ENCODE measurements around the gene ENTPD2. TPM values are rescaled to one million over a fixed set of nuclear protein-coding genes. Genes with fewer than 3 reads are reported as not detected.

The ENTPD2 gene
- total and polyA plus RNA-seq, 2 donors = 2.8 to 6.4 TPM

DNA sequence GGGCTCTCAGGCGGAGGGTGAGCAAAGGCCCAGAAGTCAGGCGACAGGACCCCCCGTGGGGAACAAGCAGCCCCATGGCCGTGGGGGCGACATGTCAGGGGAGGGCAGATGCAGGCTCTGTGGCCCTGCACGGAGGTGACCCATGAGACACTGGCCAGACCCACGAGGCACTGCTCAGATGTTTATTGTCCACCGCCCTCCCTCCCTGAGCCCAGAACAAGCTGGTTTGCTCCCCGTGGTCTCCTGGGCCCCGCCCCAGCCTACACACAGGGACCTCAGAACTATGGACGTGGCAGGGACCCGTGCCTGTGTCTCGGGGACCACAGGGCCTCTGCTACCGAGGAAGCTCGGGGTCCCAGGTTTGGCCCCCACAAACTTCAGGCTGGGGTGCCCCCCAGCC lies 23.9 kb downstream of the ENTPD2 start:
- Histone ChIP-seq H3K4me1 (ENCODE audit: insufficient read depth) (no peaks in the 10 kb centered on the region), H3K4me3 (ENCODE audit: low read depth, low read length) (no peak overlapping the region), H3K36me3 (ENCODE audit: insufficient read depth) (no peaks in the 10 kb centered on the region), H3K27ac (ENCODE audit: low read depth) (no peak overlapping the region)
- DNase-seq (ENCODE audit: extremely low spot score) = no peak
- 74% methylated on average over 15 of the region's 15 CpGs for WGBS

DNA sequence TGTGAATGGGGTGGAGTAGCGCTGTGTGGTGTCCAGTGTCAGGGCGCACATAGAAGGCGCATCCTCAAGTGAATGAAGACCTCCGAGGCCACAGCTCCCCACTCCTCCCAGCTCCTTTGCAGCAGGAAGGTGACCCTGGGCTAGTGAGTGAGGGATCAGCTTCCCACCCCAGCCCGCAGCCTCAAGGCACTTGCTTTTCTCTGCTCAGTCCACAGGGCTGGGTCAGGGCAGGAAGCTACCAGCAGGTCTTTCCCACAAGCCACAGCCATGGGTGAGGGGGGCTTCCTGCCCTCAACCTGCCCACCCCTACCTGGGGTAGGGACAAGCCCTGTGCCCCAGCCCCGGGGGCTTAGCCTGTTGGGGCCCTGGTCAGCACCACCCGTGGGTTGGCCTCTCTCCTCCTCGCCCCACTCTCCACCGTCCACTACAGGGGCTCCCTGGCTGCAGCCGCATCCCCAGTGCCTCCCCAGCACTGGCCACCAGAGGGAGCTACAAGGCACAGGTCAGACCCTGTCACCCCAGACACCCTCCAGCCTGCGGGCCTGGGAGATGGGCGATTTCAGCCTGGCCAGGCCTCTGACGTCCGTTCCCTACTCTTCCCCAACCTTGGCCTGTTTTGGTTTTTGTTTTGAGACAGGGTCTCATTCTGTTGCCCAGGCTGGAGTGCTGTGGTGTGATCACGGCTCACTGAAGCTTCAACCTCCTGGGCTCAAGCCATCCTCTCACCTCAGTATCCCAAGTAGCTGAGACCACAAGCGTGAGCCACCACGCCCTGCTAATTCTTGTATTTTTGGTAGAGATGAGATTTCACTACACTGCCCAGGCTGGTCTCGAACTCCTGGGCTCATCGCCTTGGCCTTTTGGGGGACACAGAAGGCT lies 24.6 kb downstream of the ENTPD2 start:
- no peak overlapping the region for H3K27ac ChIP-seq (ENCODE audit: low read depth)
- peak overlapping the region; percentile 64 for H3K4me3 ChIP-seq (ENCODE audit: low read depth, low read length)
- WGBS = 34% methylated on average over 19 of the region's 19 CpGs
- H3K36me3 ChIP-seq (ENCODE audit: insufficient read depth) = no peaks in the 10 kb centered on the region
- DNase-seq (ENCODE audit: extremely low spot score) = no peak
- no peaks in the 10 kb centered on the region for H3K4me1 ChIP-seq (ENCODE audit: insufficient read depth)

DNA sequence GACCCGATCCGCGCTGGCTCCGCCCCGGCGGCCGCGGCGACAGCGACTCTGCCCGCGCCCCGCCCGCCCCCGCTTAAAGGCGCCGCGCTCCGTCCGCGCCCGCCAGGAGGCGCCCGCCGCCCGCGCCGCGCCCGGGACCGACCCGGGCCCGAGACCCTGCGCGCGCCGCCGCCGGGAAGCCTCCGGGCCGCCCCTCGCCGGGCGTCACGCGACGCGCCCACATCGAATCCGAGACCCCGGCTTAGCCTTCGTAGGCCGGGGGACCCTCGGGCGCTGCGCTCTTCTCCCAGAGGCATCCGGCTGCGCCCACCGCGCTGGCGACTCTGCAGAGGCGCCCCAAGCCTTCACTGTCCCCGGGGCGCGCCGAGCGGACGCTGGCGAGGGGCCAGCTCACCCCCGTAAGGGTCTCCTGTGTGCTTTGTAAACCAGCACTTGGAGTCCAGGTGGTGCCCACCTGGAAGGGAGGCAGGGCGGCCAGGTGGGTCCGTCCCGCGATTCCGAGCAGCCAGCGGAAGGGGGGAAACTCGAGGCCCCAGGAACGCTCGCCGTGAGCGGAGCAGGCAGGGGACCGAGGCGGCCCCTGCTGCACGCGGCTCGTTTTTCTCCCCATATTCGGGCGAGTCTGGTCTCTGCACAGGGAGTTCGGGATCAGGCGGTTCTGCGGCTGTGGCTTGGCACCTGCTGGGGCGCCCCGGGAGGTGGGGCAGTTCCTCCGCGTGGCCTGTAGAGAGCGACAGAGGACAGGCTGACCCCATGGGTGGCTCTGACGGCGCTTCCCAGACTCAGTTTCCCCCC lies 25.4 kb downstream of the ENTPD2 start:
- WGBS = under 1% methylated on average over 98 of the region's 98 CpGs
- DNase-seq (ENCODE audit: extremely low spot score) = no peak
- H3K27ac ChIP-seq (ENCODE audit: low read depth) = no peak overlapping the region
- no peaks in the 10 kb centered on the region for H3K4me1 ChIP-seq (ENCODE audit: insufficient read depth)
- no peaks in the 10 kb centered on the region for H3K36me3 ChIP-seq (ENCODE audit: insufficient read depth)
- peak overlapping the region; percentile 64 for H3K4me3 ChIP-seq (ENCODE audit: low read depth, low read length)

DNA sequence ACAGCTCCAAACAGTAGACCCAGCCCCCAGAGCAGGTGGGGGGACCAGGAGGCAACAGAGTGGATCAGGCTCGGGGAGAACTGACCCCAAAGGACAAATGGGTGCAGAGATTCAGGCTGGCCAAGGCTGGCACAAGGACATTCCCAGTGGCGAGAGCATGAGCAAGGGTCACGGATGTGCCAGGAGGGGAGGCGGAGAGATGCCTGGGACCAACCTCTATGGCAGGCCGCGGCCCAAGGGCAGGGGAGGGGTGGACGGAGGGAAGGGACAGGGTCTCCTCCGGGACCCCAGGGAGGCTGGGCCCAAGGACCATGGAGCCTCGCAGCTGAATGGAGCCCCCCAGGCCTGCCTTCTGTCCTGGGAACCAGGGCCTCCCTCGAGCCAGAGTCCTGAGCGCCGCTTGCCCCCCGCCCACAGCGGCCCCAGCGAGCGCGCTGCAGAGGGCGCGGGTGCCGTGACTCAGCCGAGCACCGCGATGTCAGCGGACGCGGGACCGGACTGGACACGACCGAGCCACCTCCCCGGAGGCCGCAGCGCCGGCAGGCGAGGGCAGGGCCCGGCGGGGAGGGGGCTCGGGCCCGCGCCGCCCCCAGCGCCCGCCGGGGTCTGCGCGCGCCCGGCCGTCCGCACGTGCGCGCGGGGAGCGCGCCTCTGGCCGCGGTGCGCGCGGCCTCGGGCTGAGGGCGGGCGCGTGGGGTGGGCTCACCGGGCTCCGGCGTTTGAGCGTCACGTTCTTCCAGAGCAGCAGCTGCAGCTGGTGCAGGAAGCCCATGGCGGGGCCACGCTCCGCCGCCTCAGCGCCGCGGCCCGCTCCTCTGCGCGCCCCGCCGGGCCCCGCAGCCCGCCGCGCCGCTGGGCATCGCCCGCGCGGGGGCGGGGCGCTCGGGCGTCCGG lies 26.2 kb downstream of the ENTPD2 start, which contains the start of gene ABCA2:
TSS of gene ABCA2 (minus strand) at position 869 of the 894 bp plus-strand sequence. CDS start at position 772, 97 bp downstream.
- Histone ChIP-seq H3K36me3 (ENCODE audit: insufficient read depth) (no peaks in the 10 kb centered on the region), H3K4me1 (ENCODE audit: insufficient read depth) (no peaks in the 10 kb centered on the region), H3K27ac (ENCODE audit: low read depth) (peak within 1 kb of the TSS; percentile 34), H3K4me3 (ENCODE audit: low read depth, low read length) (peak within 1 kb of the TSS; percentile 64)
- WGBS = 4% methylated on average over 95 of the region's 95 CpGs
- DNase-seq (ENCODE audit: extremely low spot score) = no peak

DNA sequence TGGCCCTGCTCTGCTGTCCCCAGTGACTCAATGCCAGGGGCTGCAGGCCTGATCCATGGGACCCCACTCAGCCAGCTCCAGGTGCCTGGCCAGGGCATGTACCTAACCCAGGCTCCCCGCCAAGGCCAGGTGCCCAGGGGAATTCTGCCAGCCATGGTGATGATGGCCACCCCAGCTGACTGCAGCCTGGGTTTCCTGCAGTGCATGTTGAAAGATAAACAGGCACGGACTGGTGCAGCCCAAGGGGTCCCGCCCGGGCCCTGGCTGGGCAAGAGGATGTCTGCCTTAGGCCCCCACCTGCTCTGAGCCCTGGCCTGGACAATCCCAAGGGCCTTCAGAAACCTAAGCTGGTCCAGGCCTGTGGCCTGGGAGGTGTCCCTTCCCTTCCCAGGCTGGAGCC lies 27.0 kb downstream of the ENTPD2 start:
- Histone ChIP-seq H3K27ac (ENCODE audit: low read depth) (no peak overlapping the region), H3K4me1 (ENCODE audit: insufficient read depth) (no peaks in the 10 kb centered on the region), H3K4me3 (ENCODE audit: low read depth, low read length) (no peak overlapping the region), H3K36me3 (ENCODE audit: insufficient read depth) (no peaks in the 10 kb centered on the region)
- no peak for DNase-seq (ENCODE audit: extremely low spot score)
- WGBS = 85% methylated on average over 4 of the region's 4 CpGs

DNA sequence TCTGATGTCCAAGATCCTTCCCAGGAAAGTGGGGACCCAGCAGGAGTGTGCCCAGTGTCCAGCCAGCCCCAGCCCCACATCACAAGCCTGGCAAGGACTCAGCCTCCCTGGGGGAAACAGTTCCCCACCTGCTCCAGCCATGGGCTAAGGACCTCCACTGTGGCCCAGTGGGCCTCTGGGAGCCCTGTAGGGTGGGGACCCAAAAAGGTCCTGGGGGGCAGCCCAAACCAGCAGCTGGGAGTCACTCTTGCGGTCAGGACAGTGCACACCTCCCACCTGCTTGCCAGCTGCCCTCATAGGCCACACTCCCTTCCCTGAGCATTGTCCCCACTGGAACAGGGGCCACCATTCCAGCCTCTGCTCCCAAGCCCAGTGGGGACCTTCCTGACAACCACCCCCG lies 27.5 kb downstream of the ENTPD2 start:
- no peak overlapping the region for H3K4me3 ChIP-seq (ENCODE audit: low read depth, low read length)

DNA sequence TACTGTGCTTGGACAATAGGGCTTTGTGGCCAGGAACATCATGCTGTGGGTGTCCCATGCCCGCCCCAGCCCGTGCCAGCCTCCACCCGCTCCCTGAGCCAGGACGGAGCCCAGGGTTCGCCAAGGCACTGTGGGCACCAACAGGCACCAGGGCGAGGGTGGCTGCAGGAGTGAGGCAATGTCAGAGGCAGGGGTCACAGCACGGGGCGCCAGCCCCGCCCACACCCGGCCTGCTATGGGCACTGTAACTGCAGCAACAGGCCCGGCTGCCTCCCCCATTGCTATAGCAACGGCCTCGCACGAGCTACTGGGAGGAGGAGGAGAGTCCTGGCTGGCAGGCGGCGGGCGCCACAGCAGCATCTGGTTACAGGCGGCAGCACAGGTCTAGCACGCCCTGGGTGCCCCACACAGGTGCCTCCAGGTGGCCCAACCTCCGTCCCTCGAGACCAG lies 28.3 kb downstream of the ENTPD2 start:
- 81% methylated on average over 21 of the region's 21 CpGs for WGBS
- H3K27ac ChIP-seq (ENCODE audit: low read depth) = no peak overlapping the region
- no peak overlapping the region for H3K4me3 ChIP-seq (ENCODE audit: low read depth, low read length)
- no peaks in the 10 kb centered on the region for H3K4me1 ChIP-seq (ENCODE audit: insufficient read depth)
- no peaks in the 10 kb centered on the region for H3K36me3 ChIP-seq (ENCODE audit: insufficient read depth)
- DNase-seq (ENCODE audit: extremely low spot score) = no peak

More for the DNA sequence above, 27.5 kb downstream of the ENTPD2 start:
- H3K4me1 ChIP-seq (ENCODE audit: insufficient read depth) = no peaks in the 10 kb centered on the region
- no peak for DNase-seq (ENCODE audit: extremely low spot score)
- 79% methylated on average over 2 of the region's 2 CpGs for WGBS
- no peaks in the 10 kb centered on the region for H3K36me3 ChIP-seq (ENCODE audit: insufficient read depth)
- H3K27ac ChIP-seq (ENCODE audit: low read depth) = no peak overlapping the region

DNA sequence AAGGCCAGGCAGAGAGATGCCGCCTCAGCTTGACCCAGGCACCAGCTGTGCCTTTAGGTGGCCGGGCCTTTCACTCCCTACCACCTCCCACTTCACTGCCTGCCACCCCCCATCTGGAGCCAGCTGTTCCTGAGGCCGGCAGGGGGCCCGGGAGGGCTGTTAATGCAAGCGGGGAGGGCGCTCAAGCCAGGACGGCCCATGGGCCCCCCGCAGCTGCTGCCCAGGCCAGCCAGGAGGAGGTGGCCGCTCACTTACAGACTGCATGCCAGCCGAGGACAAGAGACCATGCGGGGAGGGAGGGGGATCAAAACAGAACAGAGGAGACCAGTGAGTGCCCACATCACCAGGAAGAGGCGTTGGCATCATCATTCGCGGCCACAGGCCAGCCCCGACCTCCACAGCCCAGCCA lies 30.3 kb downstream of the ENTPD2 start:
- Histone ChIP-seq H3K36me3 (ENCODE audit: insufficient read depth) (no peaks in the 10 kb centered on the region), H3K4me3 (ENCODE audit: low read depth, low read length) (no peak overlapping the region), H3K4me1 (ENCODE audit: insufficient read depth) (no peaks in the 10 kb centered on the region), H3K27ac (ENCODE audit: low read depth) (no peak overlapping the region)
- DNase-seq (ENCODE audit: extremely low spot score) = no peak
- WGBS = 79% methylated on average over 15 of the region's 15 CpGs

DNA sequence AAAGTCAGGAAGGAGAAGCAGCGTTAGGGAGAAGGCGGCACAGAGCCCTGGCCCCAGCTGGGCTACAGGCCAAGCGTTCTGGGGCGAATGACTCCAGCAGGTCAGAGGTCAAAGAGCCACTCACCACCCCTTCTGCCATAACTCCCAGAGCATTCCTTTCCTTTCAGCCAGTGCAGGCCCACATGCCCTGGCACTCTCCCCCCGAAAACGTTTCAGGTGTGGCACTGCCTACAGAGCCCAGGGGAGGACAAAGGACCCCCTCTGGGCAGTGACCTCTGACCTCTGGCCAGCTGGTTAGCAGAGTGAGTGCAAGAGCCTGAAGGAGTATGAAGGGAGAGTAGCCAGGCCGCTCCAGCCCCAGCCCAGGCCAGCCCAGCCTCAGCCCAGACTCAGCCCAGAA lies 30.7 kb downstream of the ENTPD2 start:
- no peaks in the 10 kb centered on the region for H3K4me1 ChIP-seq (ENCODE audit: insufficient read depth)
- no peak overlapping the region for H3K4me3 ChIP-seq (ENCODE audit: low read depth, low read length)
- no peaks in the 10 kb centered on the region for H3K36me3 ChIP-seq (ENCODE audit: insufficient read depth)
- H3K27ac ChIP-seq (ENCODE audit: low read depth) = no peak overlapping the region
- DNase-seq (ENCODE audit: extremely low spot score) = no peak
- WGBS = 79% methylated on average over 7 of the region's 7 CpGs

DNA sequence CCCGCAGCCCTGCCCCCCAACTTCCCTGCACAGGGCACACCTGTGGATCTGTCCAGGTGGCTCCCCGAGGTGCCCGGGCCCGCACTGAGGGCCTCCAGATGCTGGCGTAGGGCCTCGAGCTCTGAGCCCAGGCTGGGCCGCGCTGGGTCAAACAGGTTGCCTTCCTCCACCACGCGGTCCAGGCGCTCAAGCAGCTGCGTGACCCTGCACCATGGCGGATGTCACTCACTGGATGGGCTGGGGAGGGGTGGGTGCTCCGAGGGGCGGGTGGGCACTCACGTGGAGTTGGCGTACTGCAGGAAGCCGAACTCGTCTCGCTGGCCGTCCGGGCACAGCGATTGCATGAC lies 31.2 kb downstream of the ENTPD2 start:
- no peak for DNase-seq (ENCODE audit: extremely low spot score)
- Histone ChIP-seq H3K27ac (ENCODE audit: low read depth) (no peak overlapping the region), H3K36me3 (ENCODE audit: insufficient read depth) (no peaks in the 10 kb centered on the region), H3K4me1 (ENCODE audit: insufficient read depth) (no peaks in the 10 kb centered on the region), H3K4me3 (ENCODE audit: low read depth, low read length) (no peak overlapping the region)
- WGBS = 90% methylated on average over 23 of the region's 23 CpGs

DNA sequence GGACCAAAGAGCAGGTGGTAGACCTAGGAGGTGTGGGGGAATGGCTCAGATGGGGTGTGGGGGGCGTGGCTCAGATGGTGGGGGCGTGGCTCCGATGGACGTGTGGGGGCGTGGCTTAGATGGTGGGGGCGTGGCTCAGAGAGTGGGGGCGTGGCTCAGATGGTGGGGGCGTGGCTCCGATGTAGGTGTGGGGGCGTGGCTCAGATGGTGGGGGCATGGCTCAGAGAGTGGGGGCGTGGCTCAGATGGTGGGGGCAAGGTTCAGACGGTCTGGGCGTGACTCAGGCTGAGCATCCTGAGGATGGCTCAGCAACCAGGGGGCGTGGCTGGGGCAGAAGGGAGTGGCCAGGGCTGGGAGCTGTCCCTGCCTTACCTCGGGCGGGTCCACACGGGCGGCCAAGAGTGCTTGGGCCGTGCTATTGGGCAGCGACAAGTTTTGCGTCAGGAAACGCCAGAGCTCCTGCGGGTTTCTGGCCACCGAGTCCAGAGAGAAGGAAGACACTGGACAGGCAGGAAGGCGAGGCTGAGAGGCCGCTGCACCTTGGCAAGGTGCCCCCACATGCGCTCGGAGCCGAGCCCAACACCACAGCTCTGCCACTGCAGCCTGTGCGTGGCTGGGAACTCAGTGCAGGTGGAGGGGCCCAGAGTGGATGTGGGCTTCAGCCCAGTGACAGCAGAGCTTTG lies 31.7 kb downstream of the ENTPD2 start:
- no peaks in the 10 kb centered on the region for H3K36me3 ChIP-seq (ENCODE audit: insufficient read depth)
- H3K4me3 ChIP-seq (ENCODE audit: low read depth, low read length) = no peak overlapping the region
- WGBS = 61% methylated on average over 30 of the region's 30 CpGs
- no peaks in the 10 kb centered on the region for H3K4me1 ChIP-seq (ENCODE audit: insufficient read depth)
- DNase-seq (ENCODE audit: extremely low spot score) = no peak
- no peak overlapping the region for H3K27ac ChIP-seq (ENCODE audit: low read depth)

DNA sequence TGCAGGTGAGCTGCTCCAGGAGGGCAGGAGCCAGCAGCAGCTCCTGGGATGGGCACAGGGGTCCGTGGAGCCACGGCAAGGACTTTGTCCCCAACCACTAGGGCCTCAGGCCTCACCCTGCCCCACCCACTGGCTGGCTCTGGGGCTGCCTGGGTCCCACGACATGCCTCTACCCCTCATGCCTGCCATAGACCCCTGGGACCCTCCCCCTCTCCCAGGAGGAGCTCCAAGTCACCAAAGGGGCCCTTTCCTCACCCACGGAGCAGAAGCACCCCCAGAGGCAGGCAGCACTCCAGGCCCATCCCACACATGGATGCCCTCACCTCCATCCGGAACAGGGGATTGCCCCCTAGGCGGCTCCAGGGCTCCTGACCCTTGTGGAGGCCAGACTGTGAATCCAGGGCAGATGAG lies 32.3 kb downstream of the ENTPD2 start:
- WGBS = 94% methylated on average over 6 of the region's 6 CpGs
- Histone ChIP-seq H3K36me3 (ENCODE audit: insufficient read depth) (no peaks in the 10 kb centered on the region), H3K27ac (ENCODE audit: low read depth) (no peak overlapping the region)

More for the DNA sequence above, 32.3 kb downstream of the ENTPD2 start:
- no peak overlapping the region for H3K4me3 ChIP-seq (ENCODE audit: low read depth, low read length)
- DNase-seq (ENCODE audit: extremely low spot score) = no peak
- H3K4me1 ChIP-seq (ENCODE audit: insufficient read depth) = no peaks in the 10 kb centered on the region

Measured in urinary bladder (tissue), 4 donors.